OCI-LY3 (cell line): Measurements from ENCODE around the gene OPRL1.

Source experiments
- H2AFZ ChIP-seq: fragments of 200-600, 300-600 bp; shearing (Covaris generic); 2 replicates; pipeline ENCODE4 v1.6.0; 2014; ENCODE audit warnings: antibody characterized with exemption, low read depth, low read length
- H3K27ac ChIP-seq: fragments of 200-600, 300-600 bp; sonication (generic); 2 replicates; pipeline ENCODE4 v1.5.1; 2014; ENCODE audit warnings: mild to moderate bottlenecking, low read length, moderate library complexity, mixed read lengths
- H3K27me3 ChIP-seq: fragments of 200-600, 300-600 bp; sonication (generic); 2 replicates; pipeline ENCODE4 v1.6.1; 2014; ENCODE audit warnings: low read depth, low read length, mixed read lengths
- H3K36me3 ChIP-seq: fragments of 200-600, 300-600 bp; sonication (generic); replicated peaks from 2 replicates; pipeline ENCODE3; 2014; ENCODE audit warnings: low read depth, low read length, mixed read lengths
- H3K4me1 ChIP-seq: fragments of 300-600, 200-600 bp; sonication (generic); 2 replicates; pipeline ENCODE4 v1.6.1; 2014; ENCODE audit warnings: low read length, mixed read lengths
- H3K4me2 ChIP-seq: fragments of 200-600, 300-600 bp; sonication (generic); 2 replicates; pipeline ENCODE4 v1.6.1; 2014; ENCODE audit warnings: low read length, mixed read lengths
- H3K4me3 ChIP-seq: fragments of 300-600, 200-600 bp; sonication (generic); 2 replicates; pipeline ENCODE4 v1.5.1; 2014; ENCODE audit warnings: antibody characterized with exemption, mild to moderate bottlenecking, low read length, moderate library complexity
- H3K79me2 ChIP-seq: fragments of 300-600, 200-600 bp; shearing (Covaris generic); 2 replicates; pipeline ENCODE4 v1.6.1; 2014; ENCODE audit warnings: mild to moderate bottlenecking, low read length, mixed read lengths
- H3K9ac ChIP-seq: fragments of 300-600, 200-600 bp; shearing (Covaris generic); 2 replicates; pipeline ENCODE4 v1.6.0; 2014; ENCODE audit warnings: mild to moderate bottlenecking, low read length, moderate library complexity
- H3K9me3 ChIP-seq: fragments of 200-600, 300-600 bp; shearing (Covaris generic); 2 replicates; pipeline ENCODE4 v1.6.1; 2014; ENCODE audit warnings: low read length, mixed read lengths; ENCODE audit not compliant: insufficient read depth
- H4K20me1 ChIP-seq: fragments of 200-600, 300-600 bp; sonication (generic); 2 replicates; pipeline ENCODE4 v1.6.1; 2016; ENCODE audit warnings: low read length, mixed read lengths; ENCODE audit not compliant: insufficient read depth
- EZH2phosphoT487 ChIP-seq: fragments of 200-600 bp; shearing (Covaris generic); IDR thresholded peaks from 2 replicates; pipeline ENCODE4 v1.6.1; 2018; ENCODE audit warnings: antibody characterized with exemption, mixed run types, low read depth
- TF ChIP-seq, protein P1 (sequence below): fragments of 200-600, 300-600 bp; sonication (generic); IDR thresholded peaks from 2 replicates; pipeline ENCODE4 v1.5.1; 2014; ENCODE audit warnings: antibody characterized with exemption, low read length, low read depth

OPRL1 gene

DNA sequence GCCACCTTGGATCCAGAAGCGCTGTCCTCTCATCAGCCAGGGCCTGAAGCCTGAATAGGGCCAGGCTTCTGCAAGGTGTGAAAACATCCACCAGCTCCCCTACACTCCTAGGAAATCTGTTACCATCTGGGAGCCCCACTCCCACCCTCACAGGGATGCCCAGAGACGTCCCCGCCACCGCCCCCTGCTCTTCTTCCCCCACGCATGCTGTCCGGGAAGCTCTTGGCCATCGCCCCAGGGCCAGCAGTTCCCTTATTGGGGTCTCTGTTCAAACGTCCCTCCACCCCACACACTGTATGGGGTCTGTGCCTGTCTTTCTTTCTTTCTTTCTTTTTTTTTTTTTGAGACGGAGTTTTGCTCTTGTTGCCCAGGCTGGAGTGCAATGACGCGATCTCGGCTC, 4.3 kb upstream of the OPRL1 start:
- Histone ChIP-seq H3K4me1 (peaks cover 27% of the 10 kb centered on the region), H3K27ac (no peak overlapping the region), H3K27me3 (no peaks in the 10 kb centered on the region), H3K36me3 (peaks cover 19% of the 10 kb centered on the region), H3K4me2 (no peak overlapping the region), H3K9me3 (no peaks in the 10 kb centered on the region), H3K9ac (no peak overlapping the region), H4K20me1 (no peaks in the 10 kb centered on the region), H3K79me2 (peaks cover 34% of the 10 kb centered on the region), H2AFZ (no peak overlapping the region), H3K4me3 (no peak overlapping the region)
- no peak for TF ChIP-seq EZH2phosphoT487

DNA sequence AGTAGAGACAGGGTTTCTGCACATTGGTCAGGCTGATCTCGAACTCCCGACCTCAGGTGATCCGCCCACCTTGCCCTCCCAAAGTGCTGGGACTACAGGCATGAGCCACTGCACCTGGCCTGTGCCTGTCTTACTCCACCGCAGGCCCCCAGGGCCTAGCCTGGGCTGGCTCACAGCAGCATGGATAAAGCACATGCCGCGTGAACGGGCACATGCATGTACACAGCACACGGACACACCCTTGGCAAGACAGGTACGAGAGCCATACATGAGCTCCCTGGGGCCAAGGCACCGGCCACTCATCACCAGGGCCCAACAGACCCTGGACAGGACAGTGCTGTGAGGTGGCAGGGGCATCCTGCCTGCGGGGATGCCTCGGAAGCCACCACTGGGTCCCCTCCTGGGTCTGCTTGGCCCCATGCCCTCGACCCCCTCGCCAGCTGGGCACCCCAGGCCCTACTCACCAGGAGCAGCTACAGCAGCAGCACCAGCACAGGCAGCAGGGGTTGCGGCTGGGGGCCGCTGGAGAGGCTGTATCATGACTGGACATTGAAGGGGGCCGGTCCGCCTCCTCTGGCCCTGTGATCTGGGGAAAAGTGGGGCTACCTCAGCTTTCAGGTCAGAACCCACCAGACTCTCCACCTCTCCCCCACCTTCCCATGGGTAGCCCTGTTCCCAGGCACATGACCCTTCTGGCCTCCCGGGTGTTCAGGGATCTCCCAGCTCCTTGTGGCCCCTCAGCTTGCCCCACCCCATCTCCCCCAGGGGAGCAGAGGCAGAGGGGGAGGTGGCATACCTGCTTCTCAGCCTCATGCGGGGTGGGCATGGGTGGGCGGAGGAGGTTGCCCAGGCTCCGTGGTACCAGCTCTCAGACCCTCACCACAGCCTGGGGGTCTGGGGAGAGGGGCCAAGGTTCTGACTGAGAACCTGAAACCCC, 3.6 kb upstream of the OPRL1 start:
- Histone ChIP-seq H4K20me1 (no peaks in the 10 kb centered on the region), H3K36me3 (peaks cover 19% of the 10 kb centered on the region), H2AFZ (no peak overlapping the region), H3K9me3 (no peaks in the 10 kb centered on the region), H3K27ac (peak overlapping the region; percentile 91), H3K4me2 (peak overlapping the region; percentile 99), H3K4me3 (peak overlapping the region; percentile 91), H3K27me3 (no peaks in the 10 kb centered on the region), H3K9ac (peak overlapping the region; percentile 98), H3K4me1 (peaks cover 30% of the 10 kb centered on the region), H3K79me2 (peaks cover 34% of the 10 kb centered on the region)
- TF ChIP-seq, protein P1, sequence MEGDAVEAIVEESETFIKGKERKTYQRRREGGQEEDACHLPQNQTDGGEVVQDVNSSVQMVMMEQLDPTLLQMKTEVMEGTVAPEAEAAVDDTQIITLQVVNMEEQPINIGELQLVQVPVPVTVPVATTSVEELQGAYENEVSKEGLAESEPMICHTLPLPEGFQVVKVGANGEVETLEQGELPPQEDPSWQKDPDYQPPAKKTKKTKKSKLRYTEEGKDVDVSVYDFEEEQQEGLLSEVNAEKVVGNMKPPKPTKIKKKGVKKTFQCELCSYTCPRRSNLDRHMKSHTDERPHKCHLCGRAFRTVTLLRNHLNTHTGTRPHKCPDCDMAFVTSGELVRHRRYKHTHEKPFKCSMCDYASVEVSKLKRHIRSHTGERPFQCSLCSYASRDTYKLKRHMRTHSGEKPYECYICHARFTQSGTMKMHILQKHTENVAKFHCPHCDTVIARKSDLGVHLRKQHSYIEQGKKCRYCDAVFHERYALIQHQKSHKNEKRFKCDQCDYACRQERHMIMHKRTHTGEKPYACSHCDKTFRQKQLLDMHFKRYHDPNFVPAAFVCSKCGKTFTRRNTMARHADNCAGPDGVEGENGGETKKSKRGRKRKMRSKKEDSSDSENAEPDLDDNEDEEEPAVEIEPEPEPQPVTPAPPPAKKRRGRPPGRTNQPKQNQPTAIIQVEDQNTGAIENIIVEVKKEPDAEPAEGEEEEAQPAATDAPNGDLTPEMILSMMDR = no peak
- TF ChIP-seq EZH2phosphoT487 = no peak

DNA sequence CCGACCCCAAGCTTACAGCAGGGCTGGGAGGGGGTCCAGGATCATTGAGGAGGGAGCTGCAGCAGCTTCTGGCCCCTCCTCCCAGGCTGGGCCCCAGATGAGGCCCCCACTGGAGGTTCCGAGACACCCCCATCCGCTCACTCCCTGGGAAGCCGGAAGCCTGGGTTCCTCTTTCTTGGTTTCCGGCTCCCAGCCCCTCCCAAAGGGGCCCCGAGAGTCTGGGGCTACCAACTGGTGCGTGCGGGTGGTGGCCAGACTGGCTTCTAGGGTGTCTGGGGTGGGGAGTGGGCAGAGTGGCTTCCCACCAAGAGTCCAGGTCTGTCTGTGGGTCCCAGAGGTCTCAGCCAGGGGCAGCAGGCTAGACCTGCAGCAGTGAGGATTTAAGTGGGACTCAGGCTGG, 2.8 kb upstream of the OPRL1 start:
- H3K9me3 ChIP-seq = no peaks in the 10 kb centered on the region
- H3K27me3 ChIP-seq = no peaks in the 10 kb centered on the region
- H3K4me3 ChIP-seq = peak overlapping the region; percentile 91
- peaks cover 30% of the 10 kb centered on the region for H3K4me1 ChIP-seq
- peak overlapping the region; percentile 91 for H3K27ac ChIP-seq
- peak overlapping the region; percentile 98 for H3K9ac ChIP-seq
- peaks cover 34% of the 10 kb centered on the region for H3K79me2 ChIP-seq
- H2AFZ ChIP-seq = no peak overlapping the region
- peak overlapping the region; percentile 99 for H3K4me2 ChIP-seq
- peaks cover 19% of the 10 kb centered on the region for H3K36me3 ChIP-seq
- no peaks in the 10 kb centered on the region for H4K20me1 ChIP-seq
- TF ChIP-seq, protein P1 = no peak
- no peak for TF ChIP-seq EZH2phosphoT487

DNA sequence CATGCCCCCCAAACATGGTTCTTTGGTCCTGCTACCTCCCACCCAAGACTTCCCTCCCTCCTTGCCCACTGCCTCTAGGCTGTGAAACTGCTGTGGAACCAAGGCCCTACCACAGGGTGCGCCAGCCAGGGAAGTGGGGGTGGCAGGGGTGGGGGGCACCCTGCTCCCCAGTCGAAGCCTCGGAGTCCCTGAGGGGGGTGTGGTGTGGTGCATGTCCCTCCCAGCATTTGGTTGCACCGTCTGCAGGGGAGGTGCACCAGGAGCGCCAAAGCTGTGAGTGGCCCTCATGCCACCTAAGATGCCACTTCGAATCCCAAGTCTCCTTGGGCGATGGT, 2.4 kb upstream of the OPRL1 start:
- no peaks in the 10 kb centered on the region for H4K20me1 ChIP-seq
- H3K4me3 ChIP-seq = peak overlapping the region; percentile 91
- peak overlapping the region; percentile 99 for H3K4me2 ChIP-seq
- H3K79me2 ChIP-seq = peaks cover 34% of the 10 kb centered on the region
- peak overlapping the region; percentile 91 for H3K27ac ChIP-seq
- no peaks in the 10 kb centered on the region for H3K27me3 ChIP-seq
- peaks cover 15% of the 10 kb centered on the region for H3K36me3 ChIP-seq
- no peak for TF ChIP-seq EZH2phosphoT487
- TF ChIP-seq, protein P1 = no peak
- H3K9ac ChIP-seq = peak overlapping the region; percentile 98
- H3K9me3 ChIP-seq = no peaks in the 10 kb centered on the region
- peaks cover 30% of the 10 kb centered on the region for H3K4me1 ChIP-seq
- H2AFZ ChIP-seq = no peak overlapping the region
